CD4-positive, alpha-beta memory T cell (primary cell): ENCODE measurements around the gene MTOR. TPM values are rescaled to one million over a fixed set of nuclear protein-coding genes. Genes with fewer than 3 reads are reported as not detected.

Source experiments
- CTCF ChIA-PET: fragments of 350-600 bp; sonication (Branson Sonifier 250); formaldehyde crosslinking; loops from one replicate; lab custom pipeline; 2021; ENCODE audit warnings: inconsistent platforms; ENCODE audit not compliant: partially characterized antibody; lab: Charles Lee
- POLR2A ChIA-PET: fragments of 350-600 bp; sonication (Branson Sonifier 250); formaldehyde crosslinking; loops from one replicate; lab custom pipeline; 2021; ENCODE audit not compliant: partially characterized antibody; lab: Charles Lee
- DNase-seq, 5 donors: peaks; one replicate each; pipeline versions ENCODE4 v3.0.0 to v3.0.0-alpha.2; 2020 to 2022; ENCODE audit warnings: mixed read lengths in 1 of 5
- H3K27ac ChIP-seq: one replicate; pipeline ENCODE4 v1.7.0; 2013; ENCODE audit warnings: low read depth, low read length
- H3K27me3 ChIP-seq: 2 replicates; pipeline ENCODE4 v1.7.0; 2013; ENCODE audit warnings: mild to moderate bottlenecking, low read length, moderate library complexity; ENCODE audit not compliant: insufficient read depth
- H3K36me3 ChIP-seq: 2 replicates; pipeline ENCODE4 v1.7.0; 2013; ENCODE audit warnings: mild to moderate bottlenecking, low read length, moderate library complexity; ENCODE audit not compliant: insufficient read depth
- H3K4me1 ChIP-seq: 2 replicates; pipeline ENCODE4 v1.7.0; 2013; ENCODE audit warnings: mild to moderate bottlenecking, low read length, moderate library complexity; ENCODE audit not compliant: insufficient read depth
- H3K4me3 ChIP-seq, 2 donors: one replicate each; pipeline ENCODE4 v1.7.0; 2013; ENCODE audit warnings: low read length in 2 of 2, mild to moderate bottlenecking in 1 of 2
- H3K9me3 ChIP-seq, 2 donors: one replicate each; pipeline ENCODE4 v1.7.0; 2013; ENCODE audit warnings: low read length in 2 of 2, control low read depth in 1 of 2; ENCODE audit not compliant: control insufficient read depth in 1 of 2
- H3K27ac Mint-ChIP-seq, 7 donors: one replicate each; pipeline ENCODE4 v1.8.0; 2020 to 2021; ENCODE audit warnings: mixed read lengths in 7 of 7, mild to moderate bottlenecking in 6 of 7, inconsistent platforms in 3 of 7, moderate library complexity in 3 of 7
- H3K27me3 Mint-ChIP-seq, 2 donors: one replicate each; pipeline ENCODE4 v1.8.0; 2020 to 2021; ENCODE audit warnings: mixed read lengths in 2 of 2
- H3K36me3 Mint-ChIP-seq, 2 donors: one replicate each; pipeline ENCODE4 v1.8.0; 2020 to 2021; ENCODE audit warnings: mixed read lengths in 2 of 2, inconsistent platforms in 1 of 2, mild to moderate bottlenecking in 1 of 2
- H3K4me1 Mint-ChIP-seq, 4 donors: one replicate each; pipeline ENCODE4 v1.8.0; 2020 to 2021; ENCODE audit warnings: mixed read lengths in 4 of 4, mild to moderate bottlenecking in 1 of 4
- H3K4me3 Mint-ChIP-seq, 8 donors: one replicate each; pipeline ENCODE4 v1.8.0; 2020 to 2021; ENCODE audit warnings: mixed read lengths in 8 of 8, mild to moderate bottlenecking in 7 of 8, moderate library complexity in 6 of 8, inconsistent platforms in 3 of 8
- H3K9me3 Mint-ChIP-seq, 8 donors: one replicate each; pipeline ENCODE4 v1.8.0; 2020 to 2021; ENCODE audit warnings: mixed read lengths in 8 of 8, mild to moderate bottlenecking in 5 of 8, inconsistent platforms in 3 of 8, moderate library complexity in 1 of 8
- intact Hi-C: fragments of 100-400 bp; cut with micrococcal nuclease; formaldehyde crosslinking; loops from one replicate; pipeline ENCODE4 v1.15.1; 2023
- polyA plus RNA-seq, 2 donors: library from polyadenylated mRNA; unstranded; fragments of 300-500 nt; fragmentation: Illumina TruSeq; gene quantifications; one replicate each; pipeline ENCODE4 v1.2.3, GENCODE V29; 2021
- total RNA-seq, 2 experiments: library from RNA; stranded (reverse); gene quantifications; one replicate each; pipeline ENCODE4 v1.2.3, GENCODE V29; 2021

Gene MTOR
- total and polyA plus RNA-seq, 4 experiments from 2014 or later = 3.4 to 46.8 (median 25.2) TPM

- DNase-seq = no peak
- intact Hi-C loops = no loop called here
- ChIA-PET CTCF (no interaction called here), POLR2A (no interaction called here)
- Histone ChIP-seq H3K36me3 (peaks cover 63% of the 10 kb centered on the region), H3K27me3 (no peaks in the 10 kb centered on the region), H3K4me3 (no peak overlapping the region), H3K4me1 (no peaks in the 10 kb centered on the region), H3K9me3 (no peaks in the 10 kb centered on the region), H3K27ac (no peak overlapping the region)
- H3K36me3 Mint-ChIP-seq = peaks cover 56 to 80% of the 10 kb centered on the region in 2 donors
- no peaks in the 10 kb centered on the region for H3K4me1 Mint-ChIP-seq
- H3K9me3 Mint-ChIP-seq = no peaks in the 10 kb centered on the region
- no peak overlapping the region for H3K4me3 Mint-ChIP-seq
- no peak overlapping the region for H3K27ac Mint-ChIP-seq
- no peaks in the 10 kb centered on the region for H3K27me3 Mint-ChIP-seq
Measured at GRCh38 chr1:11150326-11150725, 112.0 kb downstream of the MTOR start.

DNA sequence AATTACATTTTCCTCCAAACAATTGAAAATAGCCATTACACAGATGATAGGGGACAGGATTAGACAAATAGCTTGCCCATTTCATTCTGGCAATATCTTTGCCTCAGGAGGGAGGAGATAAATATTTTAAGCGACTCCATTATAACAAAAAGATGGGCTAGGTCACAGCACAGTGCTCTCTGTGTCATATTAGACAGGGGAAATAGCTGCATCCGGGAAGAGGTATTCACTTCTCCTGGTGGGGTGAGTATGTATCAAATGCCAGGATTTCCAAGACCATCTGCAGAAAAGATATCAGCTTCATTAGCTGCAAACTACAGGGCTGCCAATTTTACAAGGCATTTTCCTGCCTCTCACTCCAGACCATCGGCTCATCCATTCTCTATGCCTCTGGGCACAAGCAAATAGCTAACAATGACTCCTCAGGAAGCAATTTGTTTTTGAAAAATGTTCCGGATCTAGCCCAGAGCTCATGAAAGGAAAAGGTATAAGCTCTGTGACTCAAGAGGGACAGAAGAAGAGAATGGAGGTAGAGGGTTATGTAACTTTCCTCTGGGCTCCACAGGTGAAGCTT lies 115.1 kb downstream of the MTOR start:
- no peaks in the 10 kb centered on the region for H3K27me3 Mint-ChIP-seq
- H3K36me3 Mint-ChIP-seq = peaks cover 66 to 91% of the 10 kb centered on the region in 2 donors
- peaks cover 0 to 8% (median 0%) of the 10 kb centered on the region in 4 donors for H3K4me1 Mint-ChIP-seq
- CTCF ChIA-PET = interaction anchor here (3.3 kb wide), 1 partner anchor 110 kb away, joined by 13 read pairs; no protein-coding TSS in a partner anchor
- H3K36me3 ChIP-seq = peaks cover 65% of the 10 kb centered on the region
- no peak overlapping the region for H3K4me3 Mint-ChIP-seq
- intact Hi-C loops = no loop called here
- no peak for DNase-seq
- H3K9me3 ChIP-seq = no peaks in the 10 kb centered on the region
- peak overlapping the region in 1 of 7 donors; percentile 30 for H3K27ac Mint-ChIP-seq
- H3K4me3 ChIP-seq = no peak overlapping the region
- no peaks in the 10 kb centered on the region for H3K9me3 Mint-ChIP-seq
- H3K27me3 ChIP-seq = no peaks in the 10 kb centered on the region
- no peaks in the 10 kb centered on the region for H3K4me1 ChIP-seq
- POLR2A ChIA-PET = no interaction called here
- no peak overlapping the region for H3K27ac ChIP-seq

- intact Hi-C loops = no loop called here
- ChIA-PET CTCF (interaction anchor here (1.1 to 3.3 kb wide), 2 partner anchors 21 to 108 kb away, joined by 3 to 13 read pairs; no protein-coding TSS in a partner anchor), POLR2A (no interaction called here)
- Histone ChIP-seq H3K27ac (no peak overlapping the region), H3K36me3 (peaks cover 56% of the 10 kb centered on the region), H3K9me3 (no peaks in the 10 kb centered on the region), H3K4me3 (no peak overlapping the region), H3K27me3 (no peaks in the 10 kb centered on the region), H3K4me1 (no peaks in the 10 kb centered on the region)
- DNase-seq = no peak
- no peaks in the 10 kb centered on the region for H3K27me3 Mint-ChIP-seq
- H3K36me3 Mint-ChIP-seq = peaks cover 65 to 79% of the 10 kb centered on the region in 2 donors
- no peak overlapping the region for H3K27ac Mint-ChIP-seq
- H3K4me3 Mint-ChIP-seq = no peak overlapping the region
- H3K4me1 Mint-ChIP-seq = peaks cover 0 to 8% (median 0%) of the 10 kb centered on the region in 4 donors
- H3K9me3 Mint-ChIP-seq = no peaks in the 10 kb centered on the region
Measured at GRCh38 chr1:11145741-11146140, 116.6 kb downstream of the MTOR start.

- ChIA-PET POLR2A (no interaction called here), CTCF (interaction anchor here (3.3 kb wide), 1 partner anchor 107 kb away, joined by 13 read pairs; no protein-coding TSS in a partner anchor)
- Histone ChIP-seq H3K27ac (no peak overlapping the region), H3K4me3 (no peak overlapping the region), H3K36me3 (peaks cover 49% of the 10 kb centered on the region), H3K9me3 (no peaks in the 10 kb centered on the region), H3K4me1 (no peaks in the 10 kb centered on the region), H3K27me3 (no peaks in the 10 kb centered on the region)
- Mint-ChIP-seq H3K36me3 (peaks cover 57 to 77% of the 10 kb centered on the region in 2 donors), H3K4me3 (no peak overlapping the region), H3K4me1 (peaks cover 0 to 8% (median 0%) of the 10 kb centered on the region in 4 donors), H3K9me3 (no peaks in the 10 kb centered on the region), H3K27me3 (no peaks in the 10 kb centered on the region), H3K27ac (peak overlapping the region in 1 of 7 donors; percentile 6)
- intact Hi-C loops = no loop called here
- no peak for DNase-seq
Measured at GRCh38 chr1:11144570-11145256, 117.6 kb downstream of the MTOR start.

GRCh38 chr1:11143907-11144306 lies 118.4 kb downstream of the MTOR start:
- POLR2A ChIA-PET = no interaction called here
- no peak overlapping the region for H3K27ac ChIP-seq
- peaks cover 53 to 77% of the 10 kb centered on the region in 2 donors for H3K36me3 Mint-ChIP-seq
- DNase-seq = no peak
- H3K9me3 ChIP-seq = no peaks in the 10 kb centered on the region
- H3K27ac Mint-ChIP-seq = peak overlapping the region in 3 of 7 donors; percentile 19 to 66 (median 40)
- H3K27me3 ChIP-seq = no peaks in the 10 kb centered on the region
- H3K4me1 ChIP-seq = no peaks in the 10 kb centered on the region
- CTCF ChIA-PET = no interaction called here
- H3K4me3 ChIP-seq = no peak overlapping the region
- no peaks in the 10 kb centered on the region for H3K27me3 Mint-ChIP-seq
- intact Hi-C loops = no loop called here
- peaks cover 0 to 8% (median 0%) of the 10 kb centered on the region in 4 donors for H3K4me1 Mint-ChIP-seq
- H3K4me3 Mint-ChIP-seq = no peak overlapping the region
- peaks cover 47% of the 10 kb centered on the region for H3K36me3 ChIP-seq
- H3K9me3 Mint-ChIP-seq = no peaks in the 10 kb centered on the region

GRCh38 chr1:11143401-11143800 lies 119.0 kb downstream of the MTOR start:
- no peaks in the 10 kb centered on the region for H3K9me3 ChIP-seq
- H3K27ac ChIP-seq = no peak overlapping the region
- ChIA-PET CTCF (no interaction called here), POLR2A (no interaction called here)
- Mint-ChIP-seq H3K9me3 (no peaks in the 10 kb centered on the region), H3K27me3 (no peaks in the 10 kb centered on the region), H3K36me3 (peaks cover 57 to 77% of the 10 kb centered on the region in 2 donors), H3K4me1 (peaks cover 0 to 8% (median 0%) of the 10 kb centered on the region in 4 donors), H3K4me3 (no peak overlapping the region), H3K27ac (peak overlapping the region in 3 of 7 donors; percentile 14 to 69 (median 40))
- H3K4me3 ChIP-seq = no peak overlapping the region
- H3K36me3 ChIP-seq = peaks cover 49% of the 10 kb centered on the region
- intact Hi-C loops = no loop called here
- H3K27me3 ChIP-seq = no peaks in the 10 kb centered on the region
- no peaks in the 10 kb centered on the region for H3K4me1 ChIP-seq
- no peak for DNase-seq

GRCh38 chr1:11142618-11143391 lies 119.5 kb downstream of the MTOR start:
- Mint-ChIP-seq H3K27me3 (no peaks in the 10 kb centered on the region), H3K27ac (peak overlapping the region in 3 of 7 donors; percentile 7 to 14 (median 13)), H3K4me1 (peaks cover 0 to 8% (median 0%) of the 10 kb centered on the region in 4 donors), H3K36me3 (peaks cover 53 to 78% of the 10 kb centered on the region in 2 donors), H3K9me3 (no peaks in the 10 kb centered on the region), H3K4me3 (no peak overlapping the region)
- peaks cover 46% of the 10 kb centered on the region for H3K36me3 ChIP-seq
- intact Hi-C loops = no loop called here
- H3K4me3 ChIP-seq = no peak overlapping the region
- no peaks in the 10 kb centered on the region for H3K27me3 ChIP-seq
- H3K9me3 ChIP-seq = no peaks in the 10 kb centered on the region
- H3K27ac ChIP-seq = no peak overlapping the region
- no peak for DNase-seq
- ChIA-PET CTCF (no interaction called here), POLR2A (no interaction called here)
- H3K4me1 ChIP-seq = no peaks in the 10 kb centered on the region
